ENCODE data around the gene TCP11L2.

GRCh38 chr12:106378788-106379187, 76.3 kb downstream of the TCP11L2 start:
- TF ChIP-seq CTCF (IDR thresholded peaks at IDR 0.05; ENCODE audit: low read length) (no peak), EZH2phosphoT487 (IDR thresholded peaks at IDR 0.05; ENCODE audit: low read length) (no peak)
